ENCODE data around the gene LYPLA2. TPM values are rescaled to one million over a fixed set of nuclear protein-coding genes. Genes with fewer than 3 reads are reported as not detected.

Gene LYPLA2
- polyA plus RNA-seq, 6 donors from 2014 or later = 45.3 to 77.4 (median 67.3) TPM

- Mint-ChIP-seq H3K27ac (peak overlapping the region in 3 of 6 donors; percentile 80 to 94 (median 93)), H3K27me3 (no peaks in the 10 kb centered on the region), H3K36me3 (no peaks in the 10 kb centered on the region), H3K9me3 (no peaks in the 10 kb centered on the region), H3K4me3 (peak overlapping the region in 7 of 8 donors; percentile 44 to 90 (median 75)), H3K4me1 (peaks cover 10 to 13% (median 12%) of the 10 kb centered on the region in 3 donors)
- no peak for DNase-seq
- ATAC-seq (ENCODE audit: low read depth in 2 of 2) = no peak
Measured at GRCh38 chr1:23837908-23838307, 47.0 kb downstream of the LYPLA2 start.

GRCh38 chr1:23838401-23838866 is 47.5 kb downstream of the LYPLA2 start:
- peak overlapping the region; percentile 61 to 90 (median 79) for H3K4me3 Mint-ChIP-seq
- no peaks in the 10 kb centered on the region for H3K36me3 Mint-ChIP-seq
- DNase-seq (peak; percentile 78), ATAC-seq (ENCODE audit: low read depth in 2 of 2) (peak; percentile 99)
- H3K9me3 Mint-ChIP-seq = no peaks in the 10 kb centered on the region
- no peaks in the 10 kb centered on the region for H3K27me3 Mint-ChIP-seq
- peaks cover 10 to 13% (median 12%) of the 10 kb centered on the region in 3 donors for H3K4me1 Mint-ChIP-seq
- peak overlapping the region in 5 of 6 donors; percentile 45 to 93 (median 64) for H3K27ac Mint-ChIP-seq

GRCh38 chr1:23843644-23844043 is 52.7 kb downstream of the LYPLA2 start:
- ATAC-seq (ENCODE audit: low read depth in 2 of 2) (no peak), DNase-seq (no peak)
- no peaks in the 10 kb centered on the region for H3K27me3 Mint-ChIP-seq
- H3K4me3 Mint-ChIP-seq = no peak overlapping the region
- H3K27ac Mint-ChIP-seq = no peak overlapping the region
- peaks cover 0 to 9% (median 0%) of the 10 kb centered on the region in 7 donors for H3K9me3 Mint-ChIP-seq
- H3K36me3 Mint-ChIP-seq = peaks cover 23% of the 10 kb centered on the region in 2 donors
- peaks cover 0 to under 1% (median under 1%) of the 10 kb centered on the region in 3 donors for H3K4me1 Mint-ChIP-seq

Other genes with a start within 250 kb of the LYPLA2 start
- gene ID3, start 231.6 kb upstream of the LYPLA2 start, polyA plus RNA-seq (ENCODE audit: low read depth in 6 of 6) = 10 to 100 TPM; 23.9 to 52.0 (median 31.2) TPM
- 1,000 to 10,000 TPM; 1,123 to 1,541 (median 1,429) TPM for gene RPL11, start 99.3 kb upstream of the LYPLA2 start, polyA plus RNA-seq (ENCODE audit: low read depth in 6 of 6)
- gene ELOA, start 47.7 kb upstream of the LYPLA2 start, polyA plus RNA-seq (ENCODE audit: low read depth in 6 of 6) = 10 to 100 TPM; 15.5 to 74.6 (median 46.1) TPM
- gene PITHD1, start 12.7 kb upstream of the LYPLA2 start, polyA plus RNA-seq (ENCODE audit: low read depth in 6 of 6) = 100 to 1,000 TPM in 2 of 6 donors, 10 to 100 TPM in 4; 64.4 to 110 (median 89.0) TPM
- 1 to 10 TPM in 5 of 6 donors, not detected in 1; 3.8 to 7.9 (median 4.3) TPM for gene GALE, start 9.6 kb downstream of the LYPLA2 start, polyA plus RNA-seq (ENCODE audit: low read depth in 6 of 6)
- gene HMGCL, start 34.3 kb downstream of the LYPLA2 start, polyA plus RNA-seq (ENCODE audit: low read depth in 6 of 6) = 10 to 100 TPM; 16.0 to 42.2 (median 27.7) TPM
- gene FUCA1, start 77.1 kb downstream of the LYPLA2 start, polyA plus RNA-seq (ENCODE audit: low read depth in 6 of 6) = 1 to 10 TPM; 3.2 to 9.6 (median 7.2) TPM
- 10 to 100 TPM; 28.7 to 66.0 (median 47.1) TPM for gene CNR2, start 122.2 kb downstream of the LYPLA2 start, polyA plus RNA-seq (ENCODE audit: low read depth in 6 of 6)
- 100 to 1,000 TPM; 152 to 189 (median 174) TPM for gene PNRC2, start 168.7 kb downstream of the LYPLA2 start, polyA plus RNA-seq (ENCODE audit: low read depth in 6 of 6)
- 100 to 1,000 TPM; 105 to 167 (median 146) TPM for gene SRSF10, start 189.2 kb downstream of the LYPLA2 start, polyA plus RNA-seq (ENCODE audit: low read depth in 6 of 6)